H1 (cell line): ENCODE measurements around the gene PPIC. TPM values are rescaled to one million over a fixed set of nuclear protein-coding genes. Genes with fewer than 3 reads are reported as not detected.

Experiments
- CTCF ChIA-PET: fragments of 300-600 bp; sonication (Branson Sonifier 250); formaldehyde crosslinking; loops from one replicate; lab custom pipeline; 2021; ENCODE audit not compliant: partially characterized antibody; lab: Charles Lee
- POLR2A ChIA-PET: fragments of 300-600 bp; sonication (Branson Sonifier 250); formaldehyde crosslinking; loops from one replicate; lab custom pipeline; 2021; ENCODE audit warnings: inconsistent platforms; ENCODE audit not compliant: partially characterized antibody; lab: Charles Lee
- DNase-seq, 2 experiments: peaks; one replicate each; pipeline versions ENCODE4 v3.0.0 to v3.0.0-alpha.2; 2010 to 2022; ENCODE audit warnings: low spot score in 2 of 2, low read depth in 1 of 2, mixed read lengths in 1 of 2
- FAIRE-seq: peaks from 2 replicates; lab custom pipeline; 2011; peaks lifted over from hg19 to GRCh38; lab: Jason Lieb, UNC
- H2AFZ ChIP-seq: 2 replicates; pipeline ENCODE4 v1.8.1; 2012; ENCODE audit warnings: low read length, inconsistent platforms
- H2AK5ac ChIP-seq: 2 replicates; pipeline ENCODE4 v1.6.1; 2013; ENCODE audit warnings: low read depth, low read length
- H2BK120ac ChIP-seq: replicated peaks from 2 replicates; pipeline ENCODE3; 2013; ENCODE audit warnings: low read depth, low read length, inconsistent platforms
- H2BK12ac ChIP-seq: 2 replicates; pipeline ENCODE4 v1.6.1; 2013; ENCODE audit warnings: low read depth, low read length
- H2BK15ac ChIP-seq: 2 replicates; pipeline ENCODE4 v1.6.1; 2013; ENCODE audit warnings: low read length
- H2BK20ac ChIP-seq: 2 replicates; pipeline ENCODE4 v1.6.1; 2013; ENCODE audit warnings: low read length
- H2BK5ac ChIP-seq: 2 replicates; pipeline ENCODE4 v1.6.1; 2013; ENCODE audit warnings: low read depth, low read length
- H3K14ac ChIP-seq: 2 replicates; pipeline ENCODE4 v1.6.1; 2013; ENCODE audit warnings: inconsistent platforms; ENCODE audit not compliant: insufficient read length
- H3K18ac ChIP-seq: 2 replicates; pipeline ENCODE4 v1.6.1; 2013; ENCODE audit warnings: low read length; ENCODE audit errors: extremely low read depth
- H3K23ac ChIP-seq: 2 replicates; pipeline ENCODE4 v1.6.1; 2013; ENCODE audit warnings: inconsistent platforms; ENCODE audit not compliant: insufficient read length
- H3K23me2 ChIP-seq: 2 replicates; pipeline ENCODE4 v1.6.1; 2013; ENCODE audit warnings: low read depth, low read length
- H3K27ac ChIP-seq: 2 replicates; pipeline ENCODE4 v1.6.1; 2011; ENCODE audit warnings: low read depth, low read length, inconsistent platforms
- H3K27me3 ChIP-seq, 4 experiments: replicated peaks in 1 of 4; 1 replicate in 1 of 4; 2 replicates in 3 of 4; pipeline versions ENCODE4 v1.6.1 to v1.8.1; 2011 to 2013; ENCODE audit warnings: low read length in 3 of 4, mild to moderate bottlenecking in 3 of 4, inconsistent platforms in 2 of 4, mixed read lengths in 2 of 4, moderate library complexity in 1 of 4; ENCODE audit not compliant: control insufficient read depth in 3 of 4, insufficient read depth in 3 of 4; ENCODE audit errors: extremely low read depth in 1 of 4
- H3K36me3 ChIP-seq, 4 experiments: 2 replicates each; pipeline versions ENCODE4 v1.6.1 to v1.8.1; 2011 to 2013; ENCODE audit warnings: mild to moderate bottlenecking in 4 of 4, low read length in 3 of 4, moderate library complexity in 2 of 4, control low read depth in 1 of 4, inconsistent platforms in 1 of 4; ENCODE audit not compliant: insufficient read depth in 4 of 4, control insufficient read depth in 2 of 4
- H3K4ac ChIP-seq: replicated peaks from 2 replicates; pipeline ENCODE3; 2013; ENCODE audit warnings: low read length, low read depth, mixed read lengths, inconsistent platforms; ENCODE audit not compliant: insufficient read length
- H3K4me1 ChIP-seq, 4 experiments: replicated peaks in 1 of 4; 1 replicate in 1 of 4; 2 replicates in 3 of 4; pipeline versions ENCODE4 v1.6.1 to v1.8.1; 2011 to 2013; ENCODE audit warnings: low read length in 3 of 4, inconsistent platforms in 2 of 4, mixed read lengths in 1 of 4; ENCODE audit not compliant: insufficient read depth in 4 of 4, control insufficient read depth in 3 of 4
- H3K4me2 ChIP-seq, 2 experiments: 2 replicates each; pipeline versions ENCODE4 v1.6.1 to v1.8.1; 2011 to 2013; ENCODE audit warnings: low read depth in 2 of 2, low read length in 2 of 2, control low read depth in 1 of 2, inconsistent platforms in 1 of 2, mild to moderate bottlenecking in 1 of 2; ENCODE audit not compliant: insufficient read depth in 1 of 2
- H3K4me3 ChIP-seq, 4 experiments: fragments of 200-600, 300-600 bp in 1 of 4; sonication (generic), shearing (Covaris generic), sonication (Bioruptor Twin) in 1 of 4; 2 replicates each; pipeline versions ENCODE4 v1.5.1 to v1.8.1; 2011 to 2016; ENCODE audit warnings: low read length in 4 of 4, low read depth in 3 of 4, control low read depth in 2 of 4, inconsistent platforms in 2 of 4, mild to moderate bottlenecking in 2 of 4, mixed read lengths in 1 of 4, moderate library complexity in 1 of 4; ENCODE audit not compliant: insufficient read depth in 2 of 4; ENCODE audit errors: extremely low read depth in 1 of 4
- H3K56ac ChIP-seq: replicated peaks from 2 replicates; pipeline ENCODE3; 2013; ENCODE audit warnings: low read depth, mild to moderate bottlenecking, mixed read lengths, low read length, inconsistent platforms; ENCODE audit not compliant: insufficient read length
- H3K79me1 ChIP-seq: 2 replicates; pipeline ENCODE4 v1.6.1; 2013; ENCODE audit warnings: low read depth, low read length, control low read depth
- H3K79me2 ChIP-seq, 2 experiments: 2 replicates each; pipeline versions ENCODE4 v1.6.1 to v1.8.1; 2012 to 2013; ENCODE audit warnings: low read length in 2 of 2, mild to moderate bottlenecking in 2 of 2, inconsistent platforms in 1 of 2; ENCODE audit not compliant: insufficient read depth in 2 of 2, control insufficient read depth in 1 of 2
- H3K9ac ChIP-seq, 4 experiments: replicated peaks in 1 of 4; 1 replicate in 1 of 4; 2 replicates in 3 of 4; pipeline versions ENCODE4 v1.6.1 to v1.8.1; 2011 to 2013; ENCODE audit warnings: low read depth in 3 of 4, low read length in 3 of 4, control low read depth in 2 of 4, mild to moderate bottlenecking in 2 of 4, moderate library complexity in 2 of 4, inconsistent platforms in 1 of 4; ENCODE audit errors: extremely low read depth in 1 of 4
- H3K9me3 ChIP-seq, 2 experiments: 2 replicates each; pipeline versions ENCODE4 v1.6.1 to v1.8.1; 2012 to 2013; ENCODE audit warnings: mild to moderate bottlenecking in 2 of 2, moderate library complexity in 2 of 2, control low read depth in 1 of 2, inconsistent platforms in 1 of 2, low read depth in 1 of 2, low read length in 1 of 2, mixed read lengths in 1 of 2; ENCODE audit not compliant: insufficient read depth in 2 of 2
- H4K20me1 ChIP-seq, 2 experiments: replicated peaks in 1 of 2; 2 replicates each; pipeline versions ENCODE3 to v1.8.1; 2011 to 2013; ENCODE audit warnings: inconsistent platforms in 2 of 2, low read length in 2 of 2, mild to moderate bottlenecking in 1 of 2; ENCODE audit not compliant: insufficient read depth in 2 of 2, control insufficient read depth in 1 of 2
- H4K5ac ChIP-seq: 2 replicates; pipeline ENCODE4 v1.6.1; 2013; ENCODE audit warnings: low read length, low read depth, mixed read lengths, inconsistent platforms; ENCODE audit not compliant: insufficient read length
- H4K8ac ChIP-seq: 2 replicates; pipeline ENCODE4 v1.8.0; 2013; ENCODE audit warnings: mild to moderate bottlenecking, moderate library complexity, low read length, inconsistent platforms; ENCODE audit not compliant: insufficient read depth; ENCODE audit errors: extremely low read depth
- H4K91ac ChIP-seq: replicated peaks from 2 replicates; pipeline ENCODE3; 2013; ENCODE audit warnings: low read length, mixed read lengths, inconsistent platforms; ENCODE audit not compliant: insufficient read length
- POLR2AphosphoS5 ChIP-seq: IDR thresholded peaks from 2 replicates; pipeline ENCODE4 v1.6.1; 2011; ENCODE audit warnings: low read depth, low read length
- SAP30 ChIP-seq: fragments of 300-600 bp; sonication (generic); IDR thresholded peaks from 2 replicates; pipeline ENCODE4 v1.7.1; 2012; ENCODE audit warnings: low read length, moderate library complexity, mild to moderate bottlenecking, inconsistent platforms; ENCODE audit not compliant: insufficient read depth, insufficient replicate concordance
- WGBS, 2 experiments: shearing (Covaris generic) in 1 of 2; methylation state at CpG; one replicate each; pipeline versions ENCODE4 v1.1.6 to v1.1.7; 2013 to 2015; ENCODE audit warnings: low lambda C conversion rate in 2 of 2, mixed read lengths in 2 of 2, inconsistent platforms in 1 of 2, low coverage in 1 of 2, missing lambda C conversion rate in 1 of 2; ENCODE audit not compliant: insufficient replicate concordance in 2 of 2, insufficient coverage in 1 of 2, insufficient read length in 1 of 2; ENCODE audit errors: extremely low coverage in 1 of 2, missing lambda C conversion rate in 1 of 2; 5-methylcytosine and 5-hydroxymethylcytosine counted together
- polyA plus RNA-seq, 7 experiments: library from polyadenylated mRNA; depleted of rRNA in 3 of 7; stranded (reverse) in 5 of 7; unstranded in 2 of 7; fragments of >200 nt in 5 of 7; fragments of 200-250 nt in 2 of 7; gene quantifications; 1 replicate in 5 of 7; 2 replicates in 1 of 7; 4 replicates in 1 of 7; pipeline versions ENCODE4 v1.2.1 to v1.2.3, GENCODE V29; 2011 to 2013; ENCODE audit warnings: missing spikeins in 2 of 7, mixed read lengths in 2 of 7
- total RNA-seq: library from RNA; stranded (reverse); fragmentation: NEBNext Ultra II Directional; extraction: Animal tissue kit (Norgen Biotek cat#: 25700); gene quantifications from 2 replicates; pipeline ENCODE4 v1.2.1, GENCODE V29; 2021

PPIC gene
- total and polyA plus RNA-seq, 2 of the 8 experiments (the other 6 are each of a cell fraction or from before 2014, with no cell fraction given), result 8.5 to 10.4 TPM

DNA sequence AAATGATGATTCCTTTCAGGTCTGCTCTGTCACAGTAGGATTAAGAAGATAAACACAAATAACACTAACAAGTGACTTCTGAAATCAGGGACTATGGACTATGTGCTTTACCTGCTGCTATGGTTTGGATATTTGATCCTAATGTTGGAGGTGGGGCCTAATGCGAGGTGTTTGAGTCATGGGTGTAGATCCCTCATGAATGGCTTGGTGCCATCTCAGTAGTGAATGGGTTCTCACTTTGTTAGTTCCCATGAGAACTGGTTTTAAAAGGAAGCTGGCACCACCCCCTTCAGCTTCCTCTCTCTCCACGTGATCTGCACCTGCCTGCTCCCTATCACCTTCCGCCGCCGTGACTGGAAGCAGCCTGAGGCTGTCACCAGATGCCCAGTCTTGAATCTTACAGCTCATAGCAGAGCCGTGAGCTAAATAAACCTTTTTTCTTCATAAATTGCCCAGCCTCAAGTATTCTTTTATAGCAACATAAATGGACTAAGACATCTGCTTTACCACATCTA lies 3.3 kb downstream of the PPIC start:
- Histone ChIP-seq H3K27ac (no peak overlapping the region), H3K9me3 (no peaks in the 10 kb centered on the region), H3K4ac (no peak overlapping the region), H4K5ac (no peak overlapping the region), H2BK15ac (no peak overlapping the region), H2AFZ (no peak overlapping the region), H3K79me1 (no peaks in the 10 kb centered on the region), H4K91ac (no peak overlapping the region), H3K9ac (no peak overlapping the region), H2BK5ac (no peak overlapping the region), H3K18ac (no peak overlapping the region), H3K4me3 (no peak overlapping the region), H3K4me2 (no peak overlapping the region), H2BK12ac (no peak overlapping the region), H2BK120ac (no peak overlapping the region), H3K79me2 (no peaks in the 10 kb centered on the region), H3K4me1 (peaks cover 0 to 12% (median 5%) of the 10 kb centered on the region in 4 experiments; a peak in 5 of 7 replicates), H3K23ac (no peak overlapping the region), H4K8ac (no peak overlapping the region), H3K27me3 (peaks cover 0 to 24% (median 11%) of the 10 kb centered on the region in 4 experiments; a peak in 6 of 7 replicates), H2AK5ac (no peak overlapping the region), H3K14ac (no peak overlapping the region), H3K23me2 (peaks cover 9% of the 10 kb centered on the region), H3K56ac (no peak overlapping the region), H4K20me1 (peaks cover 0 to 2% of the 10 kb centered on the region in 2 experiments), H3K36me3 (no peaks in the 10 kb centered on the region), H2BK20ac (no peak overlapping the region)
- WGBS, 2 experiments, result 84% methylated on average over 6 of the region's 6 CpGs; no CpG with 5 or more reads in 1 of the 2 experiments
- DNase-seq (no peak), FAIRE-seq (no peak)
- TF ChIP-seq SAP30, result no peak
- no peak for TF ChIP-seq POLR2AphosphoS5
- ChIA-PET POLR2A (interaction anchor here (1.0 kb wide), 1 partner anchor 187 kb away, joined by 3 read pairs; the partner anchor contains the start of gene SNX24), CTCF (interaction anchor here (0.7 to 1.5 kb wide), 5 partner anchors 13 to 291 kb away, joined by 3 to 5 read pairs (median 3); no protein-coding TSS in a partner anchor)
